GM13976 (cell line): ENCODE measurements around the gene SPOCK1.

Experiments used
- DNase-seq: peaks from one replicate; pipeline ENCODE4 v3.0.0; 2012; ENCODE audit warnings: low spot score
- in situ Hi-C: fragments of 300-500 bp; cut with MboI; formaldehyde crosslinking; loops from one replicate; pipeline ENCODE4 v1.12.0; 2022; ENCODE audit warnings: low sequenced_read_pairs, mixed read lengths, inconsistent platforms; ENCODE audit not compliant: unreplicated experiment
- TF ChIP-seq, protein P1 (sequence below): IDR thresholded peaks from 2 replicates; pipeline ENCODE4 v1.5.1; 2012; ENCODE audit warnings: borderline replicate concordance, mild to moderate bottlenecking; ENCODE audit not compliant: insufficient read depth; ENCODE audit errors: extremely low read depth, missing control alignments, control extremely low read depth

The SPOCK1 gene

DNA sequence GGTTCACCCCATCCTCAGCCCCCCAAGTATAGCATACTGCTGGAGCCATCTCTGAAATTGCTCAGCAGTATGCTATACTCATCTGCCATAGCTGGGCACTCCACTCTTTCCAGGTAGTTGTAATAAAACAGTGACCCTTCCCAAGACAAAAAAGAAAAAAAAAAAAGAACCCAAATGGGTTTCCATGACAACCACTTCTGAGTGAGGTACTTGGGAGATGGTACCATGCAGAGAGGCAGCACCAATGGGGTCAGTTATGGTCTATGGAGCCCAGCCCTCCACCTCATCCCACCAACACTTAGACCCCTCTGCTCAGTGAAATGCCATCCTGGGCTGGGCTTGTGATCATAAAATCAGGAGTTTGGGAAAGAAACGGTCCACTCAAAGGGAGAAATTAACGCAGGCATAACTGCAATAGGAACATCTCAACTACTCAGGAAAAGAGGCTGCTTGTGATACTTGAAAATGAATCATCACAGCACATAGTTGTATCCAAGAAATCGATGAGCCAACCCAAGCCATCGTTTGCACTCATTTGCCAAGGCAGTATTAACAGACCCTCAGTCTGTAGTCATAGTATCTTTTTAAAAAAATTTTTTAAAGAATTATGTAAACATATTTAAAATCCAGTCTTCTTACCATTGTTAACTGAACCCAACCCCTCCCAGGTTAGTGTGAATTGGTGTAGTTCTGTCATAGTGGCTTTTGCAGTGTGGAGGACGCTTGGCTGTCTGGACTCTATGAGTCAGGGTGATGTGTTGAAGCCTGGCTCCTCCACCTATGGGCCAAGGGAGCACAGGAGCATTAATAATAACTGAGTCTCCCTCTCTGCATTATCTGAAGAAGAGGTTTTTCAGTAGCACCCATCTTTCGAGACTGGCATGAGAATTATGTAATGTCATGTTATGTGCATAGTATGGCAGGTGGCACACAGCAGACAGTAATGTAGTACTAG lies 402.7 kb downstream of the SPOCK1 start:
- no peak for DNase-seq
- in situ Hi-C loops, result no loop called here
- TF ChIP-seq, protein P1, sequence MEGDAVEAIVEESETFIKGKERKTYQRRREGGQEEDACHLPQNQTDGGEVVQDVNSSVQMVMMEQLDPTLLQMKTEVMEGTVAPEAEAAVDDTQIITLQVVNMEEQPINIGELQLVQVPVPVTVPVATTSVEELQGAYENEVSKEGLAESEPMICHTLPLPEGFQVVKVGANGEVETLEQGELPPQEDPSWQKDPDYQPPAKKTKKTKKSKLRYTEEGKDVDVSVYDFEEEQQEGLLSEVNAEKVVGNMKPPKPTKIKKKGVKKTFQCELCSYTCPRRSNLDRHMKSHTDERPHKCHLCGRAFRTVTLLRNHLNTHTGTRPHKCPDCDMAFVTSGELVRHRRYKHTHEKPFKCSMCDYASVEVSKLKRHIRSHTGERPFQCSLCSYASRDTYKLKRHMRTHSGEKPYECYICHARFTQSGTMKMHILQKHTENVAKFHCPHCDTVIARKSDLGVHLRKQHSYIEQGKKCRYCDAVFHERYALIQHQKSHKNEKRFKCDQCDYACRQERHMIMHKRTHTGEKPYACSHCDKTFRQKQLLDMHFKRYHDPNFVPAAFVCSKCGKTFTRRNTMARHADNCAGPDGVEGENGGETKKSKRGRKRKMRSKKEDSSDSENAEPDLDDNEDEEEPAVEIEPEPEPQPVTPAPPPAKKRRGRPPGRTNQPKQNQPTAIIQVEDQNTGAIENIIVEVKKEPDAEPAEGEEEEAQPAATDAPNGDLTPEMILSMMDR, result no peak

DNA sequence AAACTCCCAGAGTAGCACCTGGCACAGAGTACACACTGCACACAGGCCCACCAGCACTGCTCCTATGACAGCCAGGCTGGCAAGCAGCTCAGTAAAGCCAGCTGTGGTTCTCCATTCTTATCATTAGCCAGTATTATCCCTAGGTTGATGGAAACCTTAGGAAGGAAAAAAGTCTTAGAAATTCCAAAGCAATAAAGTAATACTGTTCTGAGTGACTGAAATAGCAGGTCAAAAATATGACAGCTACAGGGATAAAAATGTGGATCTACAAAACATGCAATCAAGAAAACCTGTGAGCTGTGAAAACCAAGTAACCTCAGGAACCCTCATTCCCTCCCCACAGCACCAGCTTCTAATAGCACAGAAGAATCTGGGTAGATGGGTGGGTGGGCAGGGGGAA lies 403.5 kb downstream of the SPOCK1 start:
- TF ChIP-seq, protein P1, result no peak
- in situ Hi-C loops, result no loop called here
- no peak for DNase-seq

DNA sequence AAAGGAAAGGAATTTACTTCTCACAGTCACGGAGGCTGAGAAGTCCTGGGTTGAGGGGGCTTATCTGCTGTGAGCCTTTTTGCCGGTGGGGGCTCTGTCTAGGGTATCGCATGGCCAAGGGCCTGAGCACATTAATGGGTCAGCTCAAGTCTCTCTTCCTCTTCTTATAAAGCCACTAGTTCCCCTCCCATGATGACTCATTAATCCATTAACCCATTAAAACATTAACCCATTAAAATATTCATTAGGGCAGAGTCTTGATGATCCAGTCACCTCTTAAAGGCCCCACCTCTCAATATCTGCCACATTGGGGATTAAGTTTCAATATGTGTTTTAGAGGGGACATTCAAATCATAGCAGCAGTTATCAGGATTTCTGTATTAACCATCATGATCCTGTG lies 406.3 kb downstream of the SPOCK1 start:
- TF ChIP-seq, protein P1, result no peak
- in situ Hi-C loops, result no loop called here
- no peak for DNase-seq

DNA sequence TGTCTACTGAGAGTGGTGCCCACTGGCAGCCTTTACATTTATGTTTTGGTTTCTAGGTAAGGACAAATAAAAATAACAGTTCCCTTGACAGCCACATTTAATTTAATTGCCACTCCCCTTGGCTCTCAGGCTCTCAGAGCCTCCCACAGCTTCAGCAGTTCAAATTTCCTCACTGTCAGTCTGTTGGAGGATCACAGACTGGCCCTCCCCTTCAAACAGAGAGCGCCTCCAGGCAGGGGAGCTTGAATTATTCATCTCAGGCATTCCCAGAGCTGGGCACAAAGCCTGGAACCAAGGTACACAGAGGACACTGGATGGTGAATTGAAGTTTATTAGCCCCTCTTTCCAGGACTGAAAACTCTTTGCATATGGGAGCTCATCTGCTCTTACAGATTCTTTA lies 407.7 kb downstream of the SPOCK1 start:
- TF ChIP-seq, protein P1, result no peak
- in situ Hi-C loops, result no loop called here
- no peak for DNase-seq

DNA sequence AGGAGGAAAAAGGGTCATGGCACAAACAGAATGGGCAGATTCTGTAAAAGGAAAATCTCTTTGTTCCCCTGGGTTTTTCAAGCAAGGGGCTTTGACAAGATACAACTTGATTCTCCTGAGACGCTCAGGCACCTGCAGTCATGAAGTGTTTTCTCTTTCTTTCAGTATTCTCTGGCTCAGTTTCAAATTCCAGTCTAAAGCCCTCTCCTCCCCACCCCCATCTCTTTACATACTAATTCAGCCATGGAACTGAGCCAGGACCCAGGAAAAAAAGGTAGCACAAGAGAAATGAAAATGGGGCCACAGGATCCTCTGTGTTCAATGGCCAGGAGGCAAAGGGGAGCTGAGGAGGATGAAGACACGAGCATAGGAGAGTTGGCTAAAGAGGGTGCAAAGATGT lies 408.4 kb downstream of the SPOCK1 start:
- TF ChIP-seq, protein P1, result no peak
- DNase-seq, result no peak

DNA sequence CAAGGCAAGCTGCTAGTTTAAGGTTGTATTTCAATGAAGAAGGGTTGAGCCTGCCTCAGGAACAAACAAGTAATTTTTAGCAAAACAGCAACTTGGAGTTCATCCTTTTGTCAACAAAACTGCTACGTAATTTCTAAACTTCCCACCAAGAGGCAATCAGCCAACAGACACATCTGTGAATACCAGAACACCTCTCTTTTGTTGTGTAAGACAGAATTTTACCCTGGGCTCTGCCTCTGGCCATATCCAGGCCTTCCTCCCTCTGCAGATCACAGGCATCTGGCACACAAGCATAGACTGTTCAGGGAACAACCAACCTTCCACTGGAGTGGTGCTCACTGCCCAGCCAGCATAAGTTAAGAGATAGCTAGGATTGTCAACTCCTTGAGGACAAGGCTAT lies 409.0 kb downstream of the SPOCK1 start:
- TF ChIP-seq, protein P1, result no peak
- no peak for DNase-seq
- in situ Hi-C loops, result no loop called here

More for the DNA sequence above, 408.4 kb downstream of the SPOCK1 start:
- in situ Hi-C loops, result no loop called here
